Neural progenitor cell (in vitro differentiated cells): Measurements from ENCODE around the gene DEDD.

Experiments used
- EZH2 ChIP-seq: fragments of 200-600 bp; sonication (generic); IDR thresholded peaks from 2 replicates; pipeline ENCODE4 v1.6.1; 2017; ENCODE audit warnings: antibody characterized with exemption, mild to moderate bottlenecking, moderate library complexity
- TF ChIP-seq, protein P1 (sequence below): fragments of 200-600 bp; sonication (generic); IDR thresholded peaks from 2 replicates; pipeline ENCODE4 v1.5.1; 2017; ENCODE audit warnings: antibody characterized with exemption, mild to moderate bottlenecking

DNA sequence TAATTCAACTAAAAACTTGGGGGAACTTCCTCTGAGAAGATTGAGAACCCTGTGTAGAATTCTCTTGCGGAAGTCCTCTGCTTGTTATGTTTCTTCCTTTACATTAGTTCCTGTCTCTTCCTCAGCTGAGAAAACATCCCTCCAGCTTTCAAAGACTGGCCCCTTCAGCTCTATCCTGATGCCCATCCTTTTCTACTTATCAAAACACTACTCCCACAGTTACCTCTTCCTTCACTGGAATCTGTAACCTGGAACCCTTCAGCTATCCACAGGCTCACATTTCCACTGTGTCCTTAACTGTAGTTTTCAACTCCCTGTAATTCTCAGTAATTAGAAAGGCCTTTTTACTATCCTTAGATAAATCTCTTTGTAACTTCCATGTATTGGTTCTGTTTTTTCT is 6.0 kb upstream of the DEDD start:
- TF ChIP-seq, protein P1, sequence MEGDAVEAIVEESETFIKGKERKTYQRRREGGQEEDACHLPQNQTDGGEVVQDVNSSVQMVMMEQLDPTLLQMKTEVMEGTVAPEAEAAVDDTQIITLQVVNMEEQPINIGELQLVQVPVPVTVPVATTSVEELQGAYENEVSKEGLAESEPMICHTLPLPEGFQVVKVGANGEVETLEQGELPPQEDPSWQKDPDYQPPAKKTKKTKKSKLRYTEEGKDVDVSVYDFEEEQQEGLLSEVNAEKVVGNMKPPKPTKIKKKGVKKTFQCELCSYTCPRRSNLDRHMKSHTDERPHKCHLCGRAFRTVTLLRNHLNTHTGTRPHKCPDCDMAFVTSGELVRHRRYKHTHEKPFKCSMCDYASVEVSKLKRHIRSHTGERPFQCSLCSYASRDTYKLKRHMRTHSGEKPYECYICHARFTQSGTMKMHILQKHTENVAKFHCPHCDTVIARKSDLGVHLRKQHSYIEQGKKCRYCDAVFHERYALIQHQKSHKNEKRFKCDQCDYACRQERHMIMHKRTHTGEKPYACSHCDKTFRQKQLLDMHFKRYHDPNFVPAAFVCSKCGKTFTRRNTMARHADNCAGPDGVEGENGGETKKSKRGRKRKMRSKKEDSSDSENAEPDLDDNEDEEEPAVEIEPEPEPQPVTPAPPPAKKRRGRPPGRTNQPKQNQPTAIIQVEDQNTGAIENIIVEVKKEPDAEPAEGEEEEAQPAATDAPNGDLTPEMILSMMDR = no peak
- no peak for TF ChIP-seq EZH2
